Activated CD4-positive, alpha-beta memory T cell treated with anti-CD3 and anti-CD28 coated beads for 36 hours (primary cell): Measurements from ENCODE around the gene LAGE3. TPM values are rescaled to one million over a fixed set of nuclear protein-coding genes. Genes with fewer than 3 reads are reported as not detected.
A peak's percentile ranks its signal among the peaks of the same experiment; 100 is the strongest.

Experiments used
- CTCF ChIA-PET: fragments of 350-600 bp; sonication (Branson Sonifier 250); formaldehyde crosslinking; loops from one replicate; lab custom pipeline; 2021; ENCODE audit warnings: antibody characterized with exemption, inconsistent platforms; lab: Charles Lee
- POLR2A ChIA-PET: fragments of 350-600 bp; sonication (Branson Sonifier 250); formaldehyde crosslinking; loops from one replicate; lab custom pipeline; 2021; ENCODE audit warnings: antibody characterized with exemption; lab: Charles Lee
- DNase-seq: peaks from one replicate; pipeline ENCODE4 v3.0.0-alpha.2; 2020
- H3K27ac Mint-ChIP-seq: one replicate; pipeline ENCODE4 v1.8.0; 2021; ENCODE audit warnings: mixed read lengths
- H3K27me3 Mint-ChIP-seq: one replicate; pipeline ENCODE4 v1.8.0; 2021; ENCODE audit warnings: mixed read lengths
- H3K36me3 Mint-ChIP-seq: one replicate; pipeline ENCODE4 v1.8.0; 2021; ENCODE audit warnings: mixed read lengths
- H3K4me1 Mint-ChIP-seq: one replicate; pipeline ENCODE4 v1.8.0; 2021; ENCODE audit warnings: low read depth, mixed read lengths
- H3K4me3 Mint-ChIP-seq: one replicate; pipeline ENCODE4 v1.8.0; 2021; ENCODE audit warnings: mild to moderate bottlenecking, mixed read lengths
- H3K9me3 Mint-ChIP-seq: one replicate; pipeline ENCODE4 v1.8.0; 2021; ENCODE audit warnings: mixed read lengths
- intact Hi-C: fragments of 100-400 bp; cut with micrococcal nuclease; formaldehyde crosslinking; loops from one replicate; pipeline ENCODE4 v1.15.1; 2023
- total RNA-seq, 2 experiments: library from RNA; stranded (reverse); gene quantifications; one replicate each; pipeline ENCODE4 v1.2.3, GENCODE V29; 2021

LAGE3 gene
- total RNA-seq, 2 experiments from 2014 or later: 45.5 to 47.7 TPM

- Mint-ChIP-seq H3K4me3 (peak within 1 kb of the TSS; percentile 70), H3K9me3 (no peaks in the 10 kb centered on the region), H3K36me3 (peaks cover 20% of the 10 kb centered on the region), H3K27ac (no peak within 1 kb of the TSS), H3K4me1 (peaks cover 19% of the 10 kb centered on the region), H3K27me3 (no peaks in the 10 kb centered on the region)
- ChIA-PET POLR2A (interaction anchor here (0.8 to 1.5 kb wide), 4 partner anchors 14 to 46 kb away, joined by 3 to 4 read pairs (median 3); partner anchors contain the start of genes ATP6AP1, PLXNA3 and RPL10), CTCF (no interaction called here)
- intact Hi-C loops: loop anchor here (5.0 kb wide), 1 partner anchor 33 kb away; the partner anchor contains the start of gene LAGE3
- DNase-seq: peak; percentile 78
Measured at GRCh38 chrX:154443992-154444754, 34.9 kb downstream of the LAGE3 start, which contains the start of gene FAM50A. TSS of gene FAM50A (plus strand) at chrX:154444141. CDS start at chrX:154444236, 95 bp downstream.

- no peaks in the 10 kb centered on the region for H3K27me3 Mint-ChIP-seq
- CTCF ChIA-PET: no interaction called here
- H3K4me3 Mint-ChIP-seq: peak overlapping the region; percentile 57
- no peak overlapping the region for H3K27ac Mint-ChIP-seq
- no peaks in the 10 kb centered on the region for H3K9me3 Mint-ChIP-seq
- intact Hi-C loops: loop anchor here (5.0 kb wide), 1 partner anchor 34 kb away; the partner anchor contains the start of gene LAGE3
- POLR2A ChIA-PET: interaction anchor here (0.8 to 1.5 kb wide), 3 partner anchors 14 to 46 kb away, joined by 3 read pairs; partner anchors contain the start of genes PLXNA3 and RPL10
- no peak for DNase-seq
- peaks cover 23% of the 10 kb centered on the region for H3K4me1 Mint-ChIP-seq
- peaks cover 22% of the 10 kb centered on the region for H3K36me3 Mint-ChIP-seq
Measured at GRCh38 chrX:154443479-154443910, 35.6 kb downstream of the LAGE3 start.

- Mint-ChIP-seq H3K27ac (peak overlapping the region; percentile 38), H3K27me3 (no peaks in the 10 kb centered on the region), H3K36me3 (peaks cover 24% of the 10 kb centered on the region), H3K4me3 (no peak overlapping the region), H3K9me3 (no peaks in the 10 kb centered on the region), H3K4me1 (peaks cover 28% of the 10 kb centered on the region)
- no peak for DNase-seq
- intact Hi-C loops: loop anchor here (5.0 kb wide), 1 partner anchor 35 kb away; the partner anchor contains the start of gene LAGE3
- POLR2A ChIA-PET: interaction anchor here (1.5 kb wide), 1 partner anchor 44 kb away, joined by 3 read pairs; the partner anchor contains the start of gene RPL10
- CTCF ChIA-PET: no interaction called here
Measured at GRCh38 chrX:154441984-154442707, 36.9 kb downstream of the LAGE3 start.

- H3K4me3 Mint-ChIP-seq: no peak overlapping the region
Measured at GRCh38 chrX:154441564-154441963, 37.5 kb downstream of the LAGE3 start.

GRCh38 chrX:154440623-154441357 is 38.3 kb downstream of the LAGE3 start:
- H3K4me3 Mint-ChIP-seq: no peak overlapping the region
- DNase-seq: no peak
- no peaks in the 10 kb centered on the region for H3K9me3 Mint-ChIP-seq
- H3K4me1 Mint-ChIP-seq: peaks cover 27% of the 10 kb centered on the region
- H3K27ac Mint-ChIP-seq: peak overlapping the region; percentile 19
- H3K36me3 Mint-ChIP-seq: peaks cover 24% of the 10 kb centered on the region
- ChIA-PET POLR2A (no interaction called here), CTCF (no interaction called here)
- intact Hi-C loops: loop anchor here (5.0 kb wide), 1 partner anchor 37 kb away; the partner anchor contains the start of gene LAGE3
- H3K27me3 Mint-ChIP-seq: no peaks in the 10 kb centered on the region

More at GRCh38 chrX:154441564-154441963, 37.5 kb downstream of the LAGE3 start:
- ChIA-PET CTCF (no interaction called here), POLR2A (no interaction called here)
- Mint-ChIP-seq H3K36me3 (peaks cover 21% of the 10 kb centered on the region), H3K4me1 (peaks cover 28% of the 10 kb centered on the region), H3K27ac (peak overlapping the region; percentile 5), H3K9me3 (no peaks in the 10 kb centered on the region), H3K27me3 (no peaks in the 10 kb centered on the region)
- intact Hi-C loops: loop anchor here (5.0 kb wide), 1 partner anchor 36 kb away; the partner anchor contains the start of gene LAGE3
- no peak for DNase-seq

GRCh38 chrX:154439841-154440240 is 39.2 kb downstream of the LAGE3 start:
- peaks cover 27% of the 10 kb centered on the region for H3K4me1 Mint-ChIP-seq
- intact Hi-C loops: loop anchor here (5.0 kb wide), 4 partner anchors 37 to 648 kb away; partner anchors contain the start of genes EMD, IDH3G, LAGE3 and RPL10
- H3K27me3 Mint-ChIP-seq: no peaks in the 10 kb centered on the region
- DNase-seq: no peak
- ChIA-PET CTCF (no interaction called here), POLR2A (no interaction called here)
- H3K27ac Mint-ChIP-seq: no peak overlapping the region
- no peaks in the 10 kb centered on the region for H3K9me3 Mint-ChIP-seq
- peaks cover 26% of the 10 kb centered on the region for H3K36me3 Mint-ChIP-seq
- H3K4me3 Mint-ChIP-seq: no peak overlapping the region

GRCh38 chrX:154437971-154438893 is 40.8 kb downstream of the LAGE3 start:
- H3K27me3 Mint-ChIP-seq: no peaks in the 10 kb centered on the region
- ChIA-PET CTCF (no interaction called here), POLR2A (interaction anchor here (1.7 kb wide), 1 partner anchor 27 kb away, joined by 5 read pairs; the partner anchor contains the start of gene TAFAZZIN)
- H3K4me3 Mint-ChIP-seq: peak overlapping the region; percentile 82
- no peaks in the 10 kb centered on the region for H3K9me3 Mint-ChIP-seq
- no peak for DNase-seq
- H3K36me3 Mint-ChIP-seq: peaks cover 26% of the 10 kb centered on the region
- intact Hi-C loops: loop anchor here (2.0 to 5.0 kb wide), 4 partner anchors 19 to 646 kb away; partner anchors contain the start of genes EMD, IDH3G, RPL10 and SSR4
- peak overlapping the region; percentile 88 for H3K27ac Mint-ChIP-seq
- peaks cover 27% of the 10 kb centered on the region for H3K4me1 Mint-ChIP-seq

GRCh38 chrX:154436983-154437752 is 41.9 kb downstream of the LAGE3 start, which contains the start of gene GDI1:
TSS of gene GDI1 (plus strand) at chrX:154437154. CDS start at chrX:154437255, 101 bp downstream.
- Mint-ChIP-seq H3K36me3 (peaks cover 22% of the 10 kb centered on the region), H3K27ac (peak within 1 kb of the TSS; percentile 88), H3K27me3 (no peaks in the 10 kb centered on the region), H3K9me3 (no peaks in the 10 kb centered on the region), H3K4me1 (peaks cover 24% of the 10 kb centered on the region), H3K4me3 (peak within 1 kb of the TSS; percentile 82)
- DNase-seq: peak; percentile 61
- intact Hi-C loops: loop anchor here (2.0 to 5.0 kb wide), 4 partner anchors 20 to 645 kb away; partner anchors contain the start of genes EMD, IDH3G, RPL10 and SSR4
- CTCF ChIA-PET: no interaction called here
- POLR2A ChIA-PET: no interaction called here

- peak; percentile 62 for DNase-seq
- no peaks in the 10 kb centered on the region for H3K9me3 Mint-ChIP-seq
- CTCF ChIA-PET: no interaction called here
- POLR2A ChIA-PET: no interaction called here
- H3K36me3 Mint-ChIP-seq: peaks cover 18% of the 10 kb centered on the region
- H3K4me1 Mint-ChIP-seq: peaks cover 21% of the 10 kb centered on the region
- H3K27me3 Mint-ChIP-seq: no peaks in the 10 kb centered on the region
- intact Hi-C loops: loop anchor here (2.0 to 5.0 kb wide), 4 partner anchors 20 to 644 kb away; partner anchors contain the start of genes EMD, IDH3G, RPL10 and SSR4
- peak overlapping the region; percentile 69 for H3K4me3 Mint-ChIP-seq
- peak overlapping the region; percentile 77 for H3K27ac Mint-ChIP-seq
Measured at GRCh38 chrX:154436374-154436982, 42.6 kb downstream of the LAGE3 start.
